ENCODE results near the gene CGN.

CGN gene

GRCh38 chr1:151491641-151492040 is 19.5 kb upstream of the CGN start:
- Histone ChIP-seq H3K36me3 (ENCODE audit: control insufficient read depth in 2 of 2, insufficient read depth in 1 of 2, low read length in 2 of 2) (no peaks in the 10 kb centered on the region), H3K4me3 (ENCODE audit: low read depth, low read length) (no peak overlapping the region), H3K9me3 (ENCODE audit: control insufficient read depth, insufficient read depth, low read depth, low read length) (no peaks in the 10 kb centered on the region), H3K27ac (ENCODE audit: extremely low read depth, low read depth, low read length) (no peak overlapping the region), H3K4me1 (ENCODE audit: control insufficient read depth, insufficient read depth, low read length) (peaks cover 9% of the 10 kb centered on the region; the same call in 1 of the 2 replicates)
- TF ChIP-seq ZNF341 (tag by site-specific recombination; IDR thresholded peaks at IDR 0.05; ENCODE audit: low read depth) (no peak), PBX3 (CRISPR knock-in tag; IDR thresholded peaks at IDR 0.05) (no peak), ZNF518A (tag by site-specific recombination; conservative IDR thresholded peaks at IDR 0.05; ENCODE audit: low read depth) (no peak), ZNF658 (tag by site-specific recombination; IDR thresholded peaks at IDR 0.05) (no peak), ZBTB8A (tag by site-specific recombination; IDR thresholded peaks at IDR 0.05) (no peak), ZNF366 (tag by site-specific recombination; conservative IDR thresholded peaks at IDR 0.05) (no peak), YY1 (tag by site-specific recombination; IDR thresholded peaks at IDR 0.05) (no peak)
- POLR2A ChIA-PET: interaction anchor here (0.7 to 2.0 kb wide), 3 partner anchors 19 to 275 kb away, joined by 7 to 8 read pairs (median 8); partner anchors contain the start of gene CGN
- CTCF ChIA-PET: no interaction called here

GRCh38 chr1:151492120-151492519 is 19.1 kb upstream of the CGN start:
- peaks cover 9% of the 10 kb centered on the region; the same call in 1 of the 2 replicates for H3K4me1 ChIP-seq (ENCODE audit: control insufficient read depth, insufficient read depth, low read length)
- no peak overlapping the region for H3K27ac ChIP-seq (ENCODE audit: extremely low read depth, low read depth, low read length)
- CTCF ChIA-PET: no interaction called here
- TF ChIP-seq ZNF76 (tag by site-specific recombination; IDR thresholded peaks at IDR 0.05; ENCODE audit: borderline replicate concordance, low read depth): no peak
- TF ChIP-seq ZNF146 (tag by site-specific recombination; IDR thresholded peaks at IDR 0.05): no peak
- TF ChIP-seq ZFP69B (tag by site-specific recombination; IDR thresholded peaks at IDR 0.05): no peak
- no peaks in the 10 kb centered on the region for H3K36me3 ChIP-seq (ENCODE audit: control insufficient read depth in 2 of 2, insufficient read depth in 1 of 2, low read length in 2 of 2)
- POLR2A ChIA-PET: interaction anchor here (1.1 to 2.0 kb wide), 2 partner anchors 19 to 47 kb away, joined by 8 read pairs; partner anchors contain the start of gene CGN
- no peak overlapping the region for H3K4me3 ChIP-seq (ENCODE audit: low read depth, low read length)
- H3K9me3 ChIP-seq (ENCODE audit: control insufficient read depth, insufficient read depth, low read depth, low read length): no peaks in the 10 kb centered on the region

GRCh38 chr1:151493042-151493441 is 18.1 kb upstream of the CGN start:
- H3K9me3 ChIP-seq (ENCODE audit: control insufficient read depth, insufficient read depth, low read depth, low read length): no peaks in the 10 kb centered on the region
- H3K4me3 ChIP-seq (ENCODE audit: low read depth, low read length): no peak overlapping the region
- peak; percentile 94 for TF ChIP-seq PRDM1 (tag by site-specific recombination; IDR thresholded peaks at IDR 0.05)
- TF ChIP-seq HIC1 (tag by site-specific recombination; IDR thresholded peaks at IDR 0.05): no peak
- CTCF ChIA-PET: interaction anchor here (0.6 to 1.2 kb wide), 2 partner anchors 8 to 230 kb away, joined by 3 to 4 read pairs; no protein-coding TSS in a partner anchor
- H3K4me1 ChIP-seq (ENCODE audit: control insufficient read depth, insufficient read depth, low read length): peaks cover 9% of the 10 kb centered on the region; the same call in 1 of the 2 replicates
- POLR2A ChIA-PET: interaction anchor here (0.6 to 2.6 kb wide), 3 partner anchors 18 to 462 kb away, joined by 3 to 28 read pairs (median 8); partner anchors contain the start of genes CGN and TUFT1
- no peaks in the 10 kb centered on the region for H3K36me3 ChIP-seq (ENCODE audit: control insufficient read depth in 2 of 2, insufficient read depth in 1 of 2, low read length in 2 of 2)
- H3K27ac ChIP-seq (ENCODE audit: extremely low read depth, low read depth, low read length): no peak overlapping the region

Measured in HEK293 (cell line).